ENCODE data around the gene GPC3.

GRCh38 chrX:133709501-133709900 lies 275.9 kb downstream of the GPC3 start:
- TF ChIP-seq CTCF (IDR thresholded peaks at IDR 0.05 in 4 of 5, conservative IDR thresholded peaks at IDR 0.05 in 1 of 5) (no peak), POLR2A (IDR thresholded peaks at IDR 0.05) (no peak)
